ENCODE results near the gene FZR1.

FZR1 gene

GRCh38 chr19:3532154-3532786, 26.2 kb downstream of the FZR1 start:
- Histone ChIP-seq H3K36me3 (ENCODE audit: control insufficient read depth in 4 of 4, insufficient read depth in 4 of 4, low read length in 3 of 4) (peaks cover 17 to 79% (median 46%) of the 10 kb centered on the region in 4 experiments), H3K4me1 (ENCODE audit: control extremely low read depth in 1 of 4, control insufficient read depth in 4 of 4, insufficient read depth in 4 of 4, low read length in 3 of 4) (peaks cover 0 to 3% (median 0%) of the 10 kb centered on the region in 4 experiments), H3K9me3 (ENCODE audit: control extremely low read depth in 1 of 5, control insufficient read depth in 4 of 5, insufficient read depth in 2 of 5, low read depth in 1 of 5, low read length in 4 of 5) (no peaks in the 10 kb centered on the region), H3K27me3 (replicated peaks in 2 of 5; ENCODE audit: control insufficient read depth in 4 of 5, insufficient read depth in 5 of 5, low read length in 4 of 5) (no peaks in the 10 kb centered on the region), H3K4me3 (ENCODE audit: control insufficient read depth in 1 of 7, extremely low read depth in 1 of 7, insufficient read depth in 4 of 7, low read depth in 2 of 7, low read length in 6 of 7) (no peak overlapping the region), H3K27ac (ENCODE audit: insufficient read depth in 1 of 2, low read depth in 1 of 2, low read length in 2 of 2, poor library complexity in 1 of 2, severe bottlenecking in 2 of 2) (no peak overlapping the region)
- WGBS (ENCODE audit: insufficient coverage): 98% methylated on average over 27 of the region's 33 CpGs
- POLR2A ChIA-PET: no interaction called here
- CTCF ChIA-PET: interaction anchor here (1.4 kb wide), 1 partner anchor 48 kb away, joined by 6 read pairs; the partner anchor contains the start of gene SMIM44
- DNase-seq: no peak

DNA sequence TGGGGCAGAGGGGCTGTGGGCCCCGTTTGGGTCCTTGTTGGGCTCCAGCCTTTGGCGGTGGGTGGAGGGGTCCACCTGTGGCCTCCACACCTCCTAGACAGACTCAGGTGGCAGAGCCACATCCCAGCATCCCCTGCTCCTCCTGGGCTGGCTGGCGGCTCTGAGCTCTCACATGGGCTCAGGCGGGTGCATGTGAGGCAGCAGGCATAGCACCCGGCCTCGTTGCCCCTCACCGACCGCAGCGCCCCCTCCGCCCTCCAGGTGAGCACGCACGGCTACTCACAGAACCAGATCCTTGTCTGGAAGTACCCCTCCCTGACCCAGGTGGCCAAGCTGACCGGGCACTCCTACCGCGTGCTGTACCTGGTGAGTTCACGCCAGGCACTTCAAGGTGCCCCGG, 26.9 kb downstream of the FZR1 start:
- Histone ChIP-seq H3K9me3 (ENCODE audit: control extremely low read depth in 1 of 5, control insufficient read depth in 4 of 5, insufficient read depth in 2 of 5, low read depth in 1 of 5, low read length in 4 of 5) (no peaks in the 10 kb centered on the region), H3K4me1 (ENCODE audit: control extremely low read depth in 1 of 4, control insufficient read depth in 4 of 4, insufficient read depth in 4 of 4, low read length in 3 of 4) (peaks cover 0 to 4% (median 0%) of the 10 kb centered on the region in 4 experiments), H3K27me3 (replicated peaks in 2 of 5; ENCODE audit: control insufficient read depth in 4 of 5, insufficient read depth in 5 of 5, low read length in 4 of 5) (no peaks in the 10 kb centered on the region), H3K36me3 (ENCODE audit: control insufficient read depth in 4 of 4, insufficient read depth in 4 of 4, low read length in 3 of 4) (peaks cover 17 to 76% (median 45%) of the 10 kb centered on the region in 4 experiments), H3K4me3 (ENCODE audit: control insufficient read depth in 1 of 7, extremely low read depth in 1 of 7, insufficient read depth in 4 of 7, low read depth in 2 of 7, low read length in 6 of 7) (no peak overlapping the region), H3K27ac (ENCODE audit: insufficient read depth in 1 of 2, low read depth in 1 of 2, low read length in 2 of 2, poor library complexity in 1 of 2, severe bottlenecking in 2 of 2) (no peak overlapping the region)
- POLR2A ChIA-PET: no interaction called here
- 94% methylated on average over 12 of the region's 17 CpGs for WGBS (ENCODE audit: insufficient coverage)
- CTCF ChIA-PET: no interaction called here
- no peak for DNase-seq

DNA sequence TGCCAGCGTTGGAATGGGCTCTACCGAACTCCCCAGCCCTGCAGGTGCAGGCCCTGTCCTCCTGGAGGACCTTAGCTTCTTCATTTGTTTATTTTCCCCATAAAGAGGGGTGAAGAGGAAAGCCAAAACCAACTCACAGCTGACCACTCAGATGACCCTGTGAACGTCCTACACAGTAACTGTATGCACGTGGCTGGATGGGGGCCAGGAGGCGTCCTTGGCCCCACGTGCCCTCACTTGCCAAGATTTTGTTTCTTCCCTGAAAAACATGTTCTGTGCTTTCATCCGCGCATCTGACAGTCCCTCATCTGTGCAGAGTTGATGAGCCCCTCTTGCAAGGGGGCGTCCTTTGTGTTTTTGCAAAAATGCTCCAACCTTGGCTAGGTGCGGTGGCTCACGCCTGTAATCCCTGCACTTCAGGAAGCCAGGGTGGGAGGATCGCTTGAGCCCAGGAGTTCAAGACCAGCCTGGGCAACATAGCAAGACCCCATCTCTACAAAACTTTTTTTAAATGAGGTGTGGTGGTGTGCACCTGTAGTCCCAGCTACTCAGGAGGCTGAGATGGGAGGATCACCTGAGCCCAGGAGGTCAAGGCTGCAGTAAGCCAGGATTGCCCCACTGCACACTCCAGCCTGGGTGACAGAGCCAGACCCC, 27.6 kb downstream of the FZR1 start:
- no peaks in the 10 kb centered on the region for H3K27me3 ChIP-seq (replicated peaks in 2 of 5; ENCODE audit: control insufficient read depth in 4 of 5, insufficient read depth in 5 of 5, low read length in 4 of 5)
- no peak for DNase-seq
- WGBS (ENCODE audit: insufficient coverage): 96% methylated on average over 9 of the region's 12 CpGs
- no peaks in the 10 kb centered on the region for H3K9me3 ChIP-seq (ENCODE audit: control extremely low read depth in 1 of 5, control insufficient read depth in 4 of 5, insufficient read depth in 2 of 5, low read depth in 1 of 5, low read length in 4 of 5)
- H3K36me3 ChIP-seq (ENCODE audit: control insufficient read depth in 4 of 4, insufficient read depth in 4 of 4, low read length in 3 of 4): peaks cover 15 to 78% (median 44%) of the 10 kb centered on the region in 4 experiments
- ChIA-PET CTCF (interaction anchor here (0.7 kb wide), 1 partner anchor 22 kb away, joined by 3 read pairs; no protein-coding TSS in a partner anchor), POLR2A (no interaction called here)
- no peak overlapping the region for H3K4me3 ChIP-seq (ENCODE audit: control insufficient read depth in 1 of 7, extremely low read depth in 1 of 7, insufficient read depth in 4 of 7, low read depth in 2 of 7, low read length in 6 of 7)
- no peak overlapping the region for H3K27ac ChIP-seq (ENCODE audit: insufficient read depth in 1 of 2, low read depth in 1 of 2, low read length in 2 of 2, poor library complexity in 1 of 2, severe bottlenecking in 2 of 2)
- H3K4me1 ChIP-seq (ENCODE audit: control extremely low read depth in 1 of 4, control insufficient read depth in 4 of 4, insufficient read depth in 4 of 4, low read length in 3 of 4): peaks cover 0 to 4% (median 0%) of the 10 kb centered on the region in 4 experiments

DNA sequence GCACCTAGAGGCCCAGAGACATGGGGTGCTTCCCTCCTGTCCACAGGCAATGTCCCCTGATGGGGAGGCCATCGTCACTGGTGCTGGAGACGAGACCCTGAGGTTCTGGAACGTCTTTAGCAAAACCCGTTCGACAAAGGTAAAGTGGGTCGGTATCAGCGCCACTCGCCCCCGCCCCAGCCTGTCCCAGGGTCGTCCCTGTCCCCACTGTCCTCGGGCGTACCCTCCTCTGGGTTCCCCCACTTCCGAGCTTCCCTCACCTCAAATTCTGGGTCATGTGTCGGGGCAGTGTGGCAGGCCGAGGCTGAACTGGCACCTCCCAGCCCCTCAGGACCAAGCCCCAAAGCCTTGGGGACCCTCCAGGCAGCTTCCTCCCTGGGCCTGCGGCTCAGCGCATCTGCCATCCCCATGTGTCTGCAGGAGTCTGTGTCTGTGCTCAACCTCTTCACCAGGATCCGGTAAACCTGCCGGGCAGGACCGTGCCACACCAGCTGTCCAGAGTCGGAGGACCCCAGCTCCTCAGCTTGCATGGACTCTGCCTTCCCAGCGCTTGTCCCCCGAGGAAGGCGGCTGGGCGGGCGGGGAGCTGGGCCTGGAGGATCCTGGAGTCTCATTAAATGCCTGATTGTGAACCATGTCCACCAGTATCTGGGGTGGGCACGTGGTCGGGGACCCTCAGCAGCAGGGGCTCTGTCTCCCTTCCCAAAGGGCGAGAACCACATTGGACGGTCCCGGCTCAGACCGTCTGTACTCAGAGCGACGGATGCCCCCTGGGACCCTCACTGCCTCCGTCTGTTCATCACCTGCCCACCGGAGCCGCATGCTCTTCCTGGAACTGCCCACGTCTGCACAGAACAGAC, 28.5 kb downstream of the FZR1 start:
- Histone ChIP-seq H3K4me3 (ENCODE audit: control insufficient read depth in 1 of 7, extremely low read depth in 1 of 7, insufficient read depth in 4 of 7, low read depth in 2 of 7, low read length in 6 of 7) (no peak overlapping the region), H3K27me3 (replicated peaks in 2 of 5; ENCODE audit: control insufficient read depth in 4 of 5, insufficient read depth in 5 of 5, low read length in 4 of 5) (no peaks in the 10 kb centered on the region), H3K9me3 (ENCODE audit: control extremely low read depth in 1 of 5, control insufficient read depth in 4 of 5, insufficient read depth in 2 of 5, low read depth in 1 of 5, low read length in 4 of 5) (no peaks in the 10 kb centered on the region), H3K36me3 (ENCODE audit: control insufficient read depth in 4 of 4, insufficient read depth in 4 of 4, low read length in 3 of 4) (peaks cover 15 to 78% (median 48%) of the 10 kb centered on the region in 4 experiments), H3K4me1 (ENCODE audit: control extremely low read depth in 1 of 4, control insufficient read depth in 4 of 4, insufficient read depth in 4 of 4, low read length in 3 of 4) (peaks cover 0 to 4% (median 0%) of the 10 kb centered on the region in 4 experiments), H3K27ac (ENCODE audit: insufficient read depth in 1 of 2, low read depth in 1 of 2, low read length in 2 of 2, poor library complexity in 1 of 2, severe bottlenecking in 2 of 2) (no peak overlapping the region)
- ChIA-PET CTCF (interaction anchor here (0.7 kb wide), 1 partner anchor 22 kb away, joined by 3 read pairs; no protein-coding TSS in a partner anchor), POLR2A (no interaction called here)
- no peak for DNase-seq
- 97% methylated on average over 38 of the region's 38 CpGs for WGBS (ENCODE audit: insufficient coverage)

DNA sequence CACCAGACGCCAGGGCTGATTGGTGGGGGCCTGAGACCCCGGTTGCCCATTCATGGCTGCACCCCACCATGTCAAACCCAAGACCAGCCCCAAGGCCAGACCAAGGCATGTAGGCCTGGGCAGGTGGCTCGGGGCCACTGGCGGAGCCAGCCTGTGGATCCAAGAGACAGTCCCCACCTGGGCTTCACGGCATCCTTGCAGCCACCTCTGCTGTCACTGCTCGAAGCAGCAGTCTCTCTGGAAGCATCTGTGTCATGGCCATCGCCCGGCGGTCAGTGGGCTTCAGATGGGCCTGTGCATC, 29.1 kb downstream of the FZR1 start:
- Histone ChIP-seq H3K4me1 (ENCODE audit: control extremely low read depth in 1 of 4, control insufficient read depth in 4 of 4, insufficient read depth in 4 of 4, low read length in 3 of 4) (peaks cover 0 to 4% (median 0%) of the 10 kb centered on the region in 4 experiments), H3K9me3 (ENCODE audit: control extremely low read depth in 1 of 5, control insufficient read depth in 4 of 5, insufficient read depth in 2 of 5, low read depth in 1 of 5, low read length in 4 of 5) (no peaks in the 10 kb centered on the region), H3K36me3 (ENCODE audit: control insufficient read depth in 4 of 4, insufficient read depth in 4 of 4, low read length in 3 of 4) (peaks cover 15 to 82% (median 49%) of the 10 kb centered on the region in 4 experiments), H3K27ac (ENCODE audit: insufficient read depth in 1 of 2, low read depth in 1 of 2, low read length in 2 of 2, poor library complexity in 1 of 2, severe bottlenecking in 2 of 2) (no peak overlapping the region), H3K4me3 (ENCODE audit: control insufficient read depth in 1 of 7, extremely low read depth in 1 of 7, insufficient read depth in 4 of 7, low read depth in 2 of 7, low read length in 6 of 7) (no peak overlapping the region), H3K27me3 (replicated peaks in 2 of 5; ENCODE audit: control insufficient read depth in 4 of 5, insufficient read depth in 5 of 5, low read length in 4 of 5) (no peaks in the 10 kb centered on the region)
- DNase-seq: no peak
- 97% methylated on average over 9 of the region's 9 CpGs for WGBS (ENCODE audit: insufficient coverage)
- ChIA-PET POLR2A (no interaction called here), CTCF (no interaction called here)

DNA sequence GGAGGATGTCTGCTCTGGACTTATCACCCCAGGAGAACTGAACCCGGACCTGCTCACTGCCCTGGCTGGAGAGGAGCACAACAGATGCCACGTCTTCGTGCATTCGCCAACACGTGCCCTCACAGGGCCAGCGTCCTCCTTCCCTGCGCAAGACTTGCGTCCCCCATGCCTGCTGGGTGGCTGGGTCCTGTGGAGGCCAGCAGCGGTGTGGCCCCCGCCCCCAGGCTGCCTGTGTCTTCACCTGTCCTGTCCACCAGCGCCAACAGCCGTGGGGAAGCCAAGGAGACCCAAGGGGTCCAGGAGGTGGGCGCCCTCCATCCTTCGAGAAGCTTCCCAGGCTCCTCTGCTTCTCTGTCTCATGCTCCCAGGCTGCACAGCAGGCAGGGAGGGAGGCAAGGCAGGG, 29.5 kb downstream of the FZR1 start:
- Histone ChIP-seq H3K27me3 (replicated peaks in 2 of 5; ENCODE audit: control insufficient read depth in 4 of 5, insufficient read depth in 5 of 5, low read length in 4 of 5) (no peaks in the 10 kb centered on the region), H3K27ac (ENCODE audit: insufficient read depth in 1 of 2, low read depth in 1 of 2, low read length in 2 of 2, poor library complexity in 1 of 2, severe bottlenecking in 2 of 2) (no peak overlapping the region), H3K36me3 (ENCODE audit: control insufficient read depth in 4 of 4, insufficient read depth in 4 of 4, low read length in 3 of 4) (peaks cover 15 to 79% (median 48%) of the 10 kb centered on the region in 4 experiments), H3K4me3 (ENCODE audit: control insufficient read depth in 1 of 7, extremely low read depth in 1 of 7, insufficient read depth in 4 of 7, low read depth in 2 of 7, low read length in 6 of 7) (no peak overlapping the region), H3K9me3 (ENCODE audit: control extremely low read depth in 1 of 5, control insufficient read depth in 4 of 5, insufficient read depth in 2 of 5, low read depth in 1 of 5, low read length in 4 of 5) (no peaks in the 10 kb centered on the region), H3K4me1 (ENCODE audit: control extremely low read depth in 1 of 4, control insufficient read depth in 4 of 4, insufficient read depth in 4 of 4, low read length in 3 of 4) (peaks cover 0 to 4% (median 0%) of the 10 kb centered on the region in 4 experiments)
- ChIA-PET POLR2A (no interaction called here), CTCF (no interaction called here)
- WGBS (ENCODE audit: insufficient coverage): over 99% methylated on average over 9 of the region's 14 CpGs
- DNase-seq: no peak

GRCh38 chr19:3535981-3536380, 29.9 kb downstream of the FZR1 start:
- H3K9me3 ChIP-seq (ENCODE audit: control extremely low read depth in 1 of 5, control insufficient read depth in 4 of 5, insufficient read depth in 2 of 5, low read depth in 1 of 5, low read length in 4 of 5): no peaks in the 10 kb centered on the region
- peaks cover 15 to 75% (median 46%) of the 10 kb centered on the region in 4 experiments for H3K36me3 ChIP-seq (ENCODE audit: control insufficient read depth in 4 of 4, insufficient read depth in 4 of 4, low read length in 3 of 4)
- ChIA-PET POLR2A (no interaction called here), CTCF (no interaction called here)
- WGBS (ENCODE audit: insufficient coverage): 97% methylated on average over 6 of the region's 10 CpGs
- H3K4me1 ChIP-seq (ENCODE audit: control extremely low read depth in 1 of 4, control insufficient read depth in 4 of 4, insufficient read depth in 4 of 4, low read length in 3 of 4): peaks cover 0 to 4% (median 0%) of the 10 kb centered on the region in 4 experiments
- H3K27me3 ChIP-seq (replicated peaks in 2 of 5; ENCODE audit: control insufficient read depth in 4 of 5, insufficient read depth in 5 of 5, low read length in 4 of 5): no peaks in the 10 kb centered on the region
- DNase-seq: no peak
- no peak overlapping the region for H3K4me3 ChIP-seq (ENCODE audit: control insufficient read depth in 1 of 7, extremely low read depth in 1 of 7, insufficient read depth in 4 of 7, low read depth in 2 of 7, low read length in 6 of 7)
- H3K27ac ChIP-seq (ENCODE audit: insufficient read depth in 1 of 2, low read depth in 1 of 2, low read length in 2 of 2, poor library complexity in 1 of 2, severe bottlenecking in 2 of 2): no peak overlapping the region
